HepG2 (cell line): ENCODE measurements around the gene CCDC91. TPM values are rescaled to one million over a fixed set of nuclear protein-coding genes. Genes with fewer than 3 reads are reported as not detected.

Experiments
- ATAC-seq: fragments of 200-7000 bp; cut with Tn5 transposase; 3 replicates; pipeline ENCODE4 v1.9.1; 2020; ENCODE audit warnings: mild to moderate bottlenecking, moderate library complexity
- BruUV-seq: library from RNA; stranded (reverse); fragments of 400-500 nt; replicated peaks from 2 replicates; lab custom pipeline; 2021; lab: Mats Ljungman, UMichigan
- CTCF ChIA-PET: fragments of 300-600 bp; formaldehyde crosslinking; extraction: SDS; loops from one replicate; lab custom pipeline; 2021; ENCODE audit warnings: low total read pairs, inconsistent platforms, low intra/inter-chr PET ratio; lab: Yijun Ruan, JAX
- POLR2A ChIA-PET: fragments of 350-600 bp; sonication (Branson Sonifier 250); formaldehyde crosslinking; loops from one replicate; lab custom pipeline; 2020; ENCODE audit warnings: antibody characterized with exemption, inconsistent platforms; lab: Yijun Ruan, JAX
- DNase-seq: peaks from one replicate; pipeline ENCODE4 v3.0.0-alpha.2; 2015; ENCODE audit warnings: low spot score
- FAIRE-seq: peaks from 3 replicates; lab custom pipeline; 2011; peaks lifted over from hg19 to GRCh38; lab: Jason Lieb, UNC
- H2AFZ ChIP-seq: one replicate; pipeline ENCODE4 v1.6.1; 2011; ENCODE audit warnings: low read length, inconsistent platforms
- H3K27ac ChIP-seq: fragments of 300-600 bp; 3 replicates; pipeline ENCODE4 v1.8.0; 2011; ENCODE audit warnings: mixed run types, mild to moderate bottlenecking, mixed read lengths, low read length, inconsistent platforms; ENCODE audit not compliant: insufficient read depth; ENCODE audit errors: extremely low read length
- H3K27me3 ChIP-seq, 2 experiments: fragments of 200-600 bp in 1 of 2; 2 replicates in 1 of 2; 3 replicates in 1 of 2; pipeline versions ENCODE4 v1.6.0 to v1.8.0; 2011; ENCODE audit warnings: low read length in 2 of 2, mild to moderate bottlenecking in 2 of 2, moderate library complexity in 2 of 2, inconsistent platforms in 1 of 2; ENCODE audit not compliant: insufficient read depth in 2 of 2, control insufficient read depth in 1 of 2
- H3K36me3 ChIP-seq, 2 experiments: fragments of 200-600 bp in 1 of 2; replicated peaks in 1 of 2; 2 replicates in 1 of 2; 3 replicates in 1 of 2; pipeline versions ENCODE4 v1.5.1 to v1.8.0; 2011; ENCODE audit warnings: low read length in 2 of 2, inconsistent platforms in 1 of 2; ENCODE audit not compliant: insufficient read depth in 2 of 2, control insufficient read depth in 1 of 2
- H3K4me1 ChIP-seq: 2 replicates; pipeline ENCODE4 v1.5.1; 2012; ENCODE audit warnings: low read length, inconsistent platforms; ENCODE audit not compliant: insufficient read depth
- H3K4me2 ChIP-seq: 2 replicates; pipeline ENCODE4 v1.6.0; 2011; ENCODE audit warnings: low read depth, low read length, inconsistent platforms
- H3K4me3 ChIP-seq, 3 experiments: fragments of 200-600 bp in 1 of 3; sonication (generic), shearing (Covaris generic) in 1 of 3; replicated peaks in 1 of 3; 2 replicates each; pipeline ENCODE4 v1.5.1; 2011 to 2016; ENCODE audit warnings: low read length in 3 of 3, inconsistent platforms in 2 of 3, low read depth in 2 of 3, mild to moderate bottlenecking in 2 of 3, control low read depth in 1 of 3, mixed read lengths in 1 of 3; ENCODE audit not compliant: insufficient read depth in 1 of 3
- H3K79me2 ChIP-seq: one replicate; pipeline ENCODE4 v1.6.1; 2011; ENCODE audit warnings: low read length, inconsistent platforms; ENCODE audit not compliant: insufficient read depth
- H3K9ac ChIP-seq: 2 replicates; pipeline ENCODE4 v1.6.0; 2011; ENCODE audit warnings: mild to moderate bottlenecking, low read depth, low read length, inconsistent platforms; ENCODE audit not compliant: insufficient read depth
- H3K9me3 ChIP-seq: 2 replicates; pipeline ENCODE4 v1.5.1; 2012; ENCODE audit warnings: mild to moderate bottlenecking, low read length
- H4K20me1 ChIP-seq: 2 replicates; pipeline ENCODE4 v1.6.0; 2011; ENCODE audit warnings: inconsistent platforms, mild to moderate bottlenecking, low read length, moderate library complexity; ENCODE audit not compliant: insufficient read depth
- CENPT ChIP-seq: sonication (generic); formaldehyde crosslinking; IDR thresholded peaks from 2 replicates; pipeline ENCODE4 v1.8.0; 2022; ENCODE audit warnings: low read depth, mild to moderate bottlenecking, moderate library complexity, missing genetic modification reagents
- HHEX ChIP-seq: IDR thresholded peaks from 2 replicates; pipeline ENCODE4 v1.6.1; 2016; ENCODE audit warnings: control low read depth
- NFYC ChIP-seq: IDR thresholded peaks from 2 replicates; pipeline ENCODE4 v1.6.1; 2016; ENCODE audit warnings: missing genetic modification reagents, missing compliant biosample characterization
- ZBTB42 ChIP-seq: sonication (generic); formaldehyde crosslinking; IDR thresholded peaks from 2 replicates; pipeline ENCODE4 v1.5.0; 2020; ENCODE audit warnings: mild to moderate bottlenecking, missing genetic modification reagents
- ZNF225 ChIP-seq: sonication (generic); formaldehyde crosslinking; IDR thresholded peaks from 2 replicates; pipeline ENCODE4 v1.4.0; 2020; ENCODE audit warnings: mild to moderate bottlenecking, missing genetic modification reagents
- ZNF329 ChIP-seq: sonication (generic); formaldehyde crosslinking; IDR thresholded peaks from 2 replicates; pipeline ENCODE4 v1.9.0; 2021; ENCODE audit warnings: low read depth, mild to moderate bottlenecking, missing genetic modification reagents
- ZNF331 ChIP-seq: sonication (generic); formaldehyde crosslinking; IDR thresholded peaks from 2 replicates; pipeline ENCODE4 v1.4.0; 2020; ENCODE audit warnings: missing genetic modification reagents
- WGBS: methylation state at CpG from one replicate; pipeline ENCODE4 v1.1.6; 2017; ENCODE audit warnings: low lambda C conversion rate; 5-methylcytosine and 5-hydroxymethylcytosine counted together
- in situ Hi-C: cut with HindIII; loops from 2 replicates; pipeline ENCODE4 v1.10.0; 2017; ENCODE audit warnings: low pct_unique_long_range_greater_than_20kb; ENCODE audit not compliant: extremely low pct_ligation_motif_present
- intact Hi-C: fragments of 100-400 bp; cut with micrococcal nuclease; formaldehyde crosslinking; loops from one replicate; pipeline ENCODE4 v1.10.0; 2022; ENCODE audit not compliant: unreplicated experiment
- polyA plus RNA-seq, 8 experiments: library from polyadenylated mRNA; depleted of rRNA in 3 of 8; stranded (reverse) in 7 of 8; unstranded in 1 of 8; fragments of >200 nt; fragmentation: Illumina TruSeq in 4 of 8; extraction: Trizol in 4 of 8; gene quantifications; 2 replicates each; pipeline versions ENCODE4 v1.2.1 to v1.2.3, GENCODE V29; 2011 to 2016; ENCODE audit warnings: low read depth in 4 of 8, missing spikeins in 1 of 8, mixed read lengths in 1 of 8; ENCODE audit not compliant: insufficient read depth in 1 of 8
- total RNA-seq, 5 experiments: library from RNA; depleted of rRNA; stranded (reverse); fragments of >200 nt; fragmentation: Illumina TruSeq; extraction: Trizol; gene quantifications; 2 replicates each; pipeline ENCODE4 v1.2.3, GENCODE V29; 2016; ENCODE audit warnings: low read depth in 1 of 5
- TF ChIP-seq, protein P1 (sequence below): sonication (generic); formaldehyde crosslinking; IDR thresholded peaks from 2 replicates; pipeline ENCODE4 v1.5.0; 2020; ENCODE audit warnings: missing genetic modification reagents

CCDC91 gene
- total and polyA plus RNA-seq, 2 of the 13 experiments (the other 11 are each of a cell fraction or from before 2014, with no cell fraction given), result 9.8 to 15.8 TPM

DNA sequence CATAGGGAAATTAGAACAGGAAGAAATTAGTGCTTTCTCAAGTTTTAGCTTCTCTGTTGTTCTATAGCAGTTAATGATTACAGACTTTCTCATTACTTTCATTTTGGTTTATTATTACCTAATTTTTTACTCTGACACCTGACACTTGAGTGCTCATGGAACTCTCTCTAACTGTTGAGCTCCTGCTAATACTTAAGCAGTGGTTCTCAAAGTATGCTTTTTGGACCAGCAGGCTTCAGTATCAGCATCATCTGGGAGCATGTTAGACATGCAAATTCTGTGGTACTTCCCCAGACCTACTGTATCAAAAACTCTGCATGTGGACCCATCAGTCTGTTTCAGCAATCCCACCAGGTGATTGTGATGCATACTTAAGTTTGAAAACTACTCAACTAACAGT lies 235.3 kb downstream of the CCDC91 start:
- no peak for DNase-seq
- TF ChIP-seq, protein P1, sequence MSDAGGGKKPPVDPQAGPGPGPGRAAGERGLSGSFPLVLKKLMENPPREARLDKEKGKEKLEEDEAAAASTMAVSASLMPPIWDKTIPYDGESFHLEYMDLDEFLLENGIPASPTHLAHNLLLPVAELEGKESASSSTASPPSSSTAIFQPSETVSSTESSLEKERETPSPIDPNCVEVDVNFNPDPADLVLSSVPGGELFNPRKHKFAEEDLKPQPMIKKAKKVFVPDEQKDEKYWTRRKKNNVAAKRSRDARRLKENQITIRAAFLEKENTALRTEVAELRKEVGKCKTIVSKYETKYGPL (CRISPR knock-in tag), result no peak
- TF ChIP-seq CENPT (CRISPR knock-in tag), result no peak
- Histone ChIP-seq H3K36me3 (no peaks in the 10 kb centered on the region), H3K27ac (no peak overlapping the region), H3K9ac (no peak overlapping the region), H4K20me1 (no peaks in the 10 kb centered on the region), H2AFZ (no peak overlapping the region), H3K4me3 (no peak overlapping the region), H3K79me2 (no peaks in the 10 kb centered on the region), H3K27me3 (no peaks in the 10 kb centered on the region), H3K4me1 (peaks cover 8% of the 10 kb centered on the region; the same call in 1 of the 2 replicates), H3K4me2 (no peak overlapping the region), H3K9me3 (no peaks in the 10 kb centered on the region)
- FAIRE-seq, result no peak
- BruUV-seq, result no TSS peak
- POLR2A ChIA-PET, result no interaction called here
- intact Hi-C loops (loop anchor here (10.0 kb wide), 1 partner anchor 59 kb away; no protein-coding TSS in a partner anchor), in situ Hi-C loops (no loop called here)
- no peak for ATAC-seq
- CTCF ChIA-PET, result no interaction called here

DNA sequence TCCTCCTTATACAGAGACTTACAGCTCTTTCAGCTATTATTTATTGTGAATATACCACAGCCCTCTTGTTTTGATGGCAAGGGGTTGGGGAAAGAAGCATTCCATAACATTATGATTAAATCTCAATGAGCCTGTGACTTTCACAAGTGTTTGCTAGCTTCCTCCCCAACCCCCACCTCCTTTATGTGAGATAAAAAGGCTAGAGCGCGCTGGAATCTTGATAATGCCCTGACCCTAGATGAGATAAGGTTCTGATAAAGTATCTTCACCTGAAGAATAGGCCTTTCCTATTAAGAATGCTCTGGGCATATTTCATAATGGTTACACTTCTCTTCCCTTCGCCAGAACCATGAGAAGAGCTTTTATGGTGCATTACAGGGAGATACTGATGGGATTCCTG lies 236.8 kb downstream of the CCDC91 start:
- ChIA-PET CTCF (no interaction called here), POLR2A (no interaction called here)
- FAIRE-seq (no peak), ATAC-seq (no peak), DNase-seq (no peak)
- Histone ChIP-seq H3K36me3 (no peaks in the 10 kb centered on the region), H3K27me3 (no peaks in the 10 kb centered on the region), H3K79me2 (no peaks in the 10 kb centered on the region), H3K4me3 (no peak overlapping the region), H3K4me2 (no peak overlapping the region), H3K4me1 (peaks cover 8% of the 10 kb centered on the region; the same call in 1 of the 2 replicates), H3K27ac (no peak overlapping the region), H3K9ac (no peak overlapping the region), H2AFZ (no peak overlapping the region), H3K9me3 (no peaks in the 10 kb centered on the region), H4K20me1 (no peaks in the 10 kb centered on the region)
- intact Hi-C loops, result loop anchor here (10.0 kb wide), 1 partner anchor 58 kb away; no protein-coding TSS in a partner anchor
- BruUV-seq, result no TSS peak
- in situ Hi-C loops, result no loop called here
- 96% methylated on average over 3 of the region's 3 CpGs for WGBS
- TF ChIP-seq NFYC (CRISPR knock-in tag), result no peak
- TF ChIP-seq ZBTB42 (CRISPR knock-in tag), result no peak
- no peak for TF ChIP-seq ZNF331
- TF ChIP-seq HHEX (CRISPR knock-in tag), result no peak
- TF ChIP-seq ZNF225, result no peak
- no peak for TF ChIP-seq ZNF329 (CRISPR knock-in tag)
